ENCODE data around the gene NYNRIN.
A peak's percentile ranks its signal among the peaks of the same experiment; 100 is the strongest.
"Not testable (repeated sequence)": the region's sequence is repeated elsewhere in the genome, so short reads cannot be mapped to it uniquely, and the experiment has no call there.

NYNRIN gene

DNA sequence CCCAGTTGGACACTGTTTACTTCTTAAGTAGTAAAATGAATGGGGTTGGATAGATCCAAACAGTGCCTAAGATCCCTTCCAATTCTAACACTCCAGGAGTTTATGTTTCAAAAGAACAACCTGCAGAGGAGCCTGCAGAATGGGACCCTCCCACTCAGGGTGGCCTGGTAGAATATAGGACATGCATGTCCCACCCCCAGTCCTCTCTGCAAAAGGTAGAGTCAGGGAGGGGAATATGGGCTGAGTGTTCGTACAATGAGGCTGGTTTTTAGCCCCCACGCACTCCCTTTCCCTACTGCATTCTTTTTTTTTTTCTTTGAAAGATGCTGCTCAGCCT lies 11.8 kb upstream of the NYNRIN start:
- no peak overlapping the region for H3K27ac ChIP-seq
- no peak for TF ChIP-seq ZFX (IDR thresholded peaks at IDR 0.05; ENCODE audit: borderline replicate concordance)
- no peak for TF ChIP-seq CTCF (IDR thresholded peaks at IDR 0.05)

- H3K27ac ChIP-seq, result not testable (repeated sequence)
Measured at GRCh38 chr14:24387579-24387978, 11.2 kb upstream of the NYNRIN start.

DNA sequence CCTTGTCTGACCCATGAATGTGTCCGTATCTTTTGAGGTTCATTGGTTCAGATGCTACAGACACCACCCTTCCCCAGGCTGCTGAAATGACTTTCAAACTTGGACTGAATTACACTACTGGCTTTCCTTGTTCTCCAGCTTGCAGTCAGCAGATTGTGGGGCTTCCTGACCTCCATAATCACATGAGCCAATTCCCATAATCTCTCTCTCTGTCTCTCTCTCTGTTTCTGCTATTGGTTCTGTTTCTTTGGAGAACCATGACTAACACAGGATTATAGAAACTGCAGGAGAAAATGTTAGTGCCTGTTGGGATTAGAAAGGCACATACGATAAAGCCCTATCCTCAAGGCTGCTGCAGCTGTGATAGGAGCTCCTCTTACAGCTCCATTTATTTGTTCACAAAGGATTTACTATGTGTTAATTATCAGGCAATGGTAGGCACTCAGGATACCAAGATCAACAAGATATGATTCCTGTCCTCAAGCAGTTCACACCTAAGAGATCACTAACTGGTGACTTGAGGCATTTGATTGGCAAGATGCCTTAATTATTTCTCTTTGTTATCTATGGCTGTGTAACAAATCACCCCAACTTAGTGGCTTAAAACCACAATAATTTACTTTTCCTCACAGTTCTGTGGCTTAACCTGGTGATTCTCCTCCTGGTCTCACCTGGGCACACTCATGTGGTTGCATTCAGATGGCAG lies 10.2 kb upstream of the NYNRIN start:
- no peak overlapping the region for H3K27ac ChIP-seq
- TF ChIP-seq ZFX (IDR thresholded peaks at IDR 0.05; ENCODE audit: borderline replicate concordance) (no peak), CTCF (IDR thresholded peaks at IDR 0.05) (no peak)

DNA sequence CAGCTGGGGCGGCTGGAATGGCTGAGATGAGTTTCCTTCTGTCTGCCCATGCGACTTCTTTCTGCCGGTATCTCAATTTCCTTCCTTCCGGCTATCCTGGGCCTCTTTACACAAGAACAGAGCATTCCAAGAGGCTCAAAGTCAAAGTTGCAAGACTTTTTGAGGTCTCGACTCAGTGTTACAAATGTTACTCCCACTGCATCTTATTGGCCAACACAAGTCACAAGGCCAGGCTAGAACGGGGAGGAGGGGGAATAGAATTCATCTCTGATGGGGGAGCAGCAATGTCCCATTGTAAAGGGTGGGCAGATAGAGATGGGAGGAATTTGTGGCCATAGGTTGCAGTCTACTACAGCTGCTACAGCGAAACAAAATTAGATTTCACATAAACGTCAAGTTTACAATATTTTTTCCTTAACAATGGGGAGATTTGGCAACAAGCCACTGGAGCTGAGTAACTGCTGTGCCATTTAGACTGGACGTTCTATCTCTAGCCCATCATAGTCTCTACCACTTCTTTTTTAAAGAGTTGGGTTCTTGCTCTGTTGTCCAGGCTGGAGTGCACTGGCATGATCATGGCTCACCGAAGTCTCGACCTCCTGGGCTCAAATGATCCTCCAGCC lies 9.5 kb upstream of the NYNRIN start:
- TF ChIP-seq ZFX (IDR thresholded peaks at IDR 0.05; ENCODE audit: borderline replicate concordance) (no peak), CTCF (IDR thresholded peaks at IDR 0.05) (no peak)
- H3K27ac ChIP-seq, result no peak overlapping the region

DNA sequence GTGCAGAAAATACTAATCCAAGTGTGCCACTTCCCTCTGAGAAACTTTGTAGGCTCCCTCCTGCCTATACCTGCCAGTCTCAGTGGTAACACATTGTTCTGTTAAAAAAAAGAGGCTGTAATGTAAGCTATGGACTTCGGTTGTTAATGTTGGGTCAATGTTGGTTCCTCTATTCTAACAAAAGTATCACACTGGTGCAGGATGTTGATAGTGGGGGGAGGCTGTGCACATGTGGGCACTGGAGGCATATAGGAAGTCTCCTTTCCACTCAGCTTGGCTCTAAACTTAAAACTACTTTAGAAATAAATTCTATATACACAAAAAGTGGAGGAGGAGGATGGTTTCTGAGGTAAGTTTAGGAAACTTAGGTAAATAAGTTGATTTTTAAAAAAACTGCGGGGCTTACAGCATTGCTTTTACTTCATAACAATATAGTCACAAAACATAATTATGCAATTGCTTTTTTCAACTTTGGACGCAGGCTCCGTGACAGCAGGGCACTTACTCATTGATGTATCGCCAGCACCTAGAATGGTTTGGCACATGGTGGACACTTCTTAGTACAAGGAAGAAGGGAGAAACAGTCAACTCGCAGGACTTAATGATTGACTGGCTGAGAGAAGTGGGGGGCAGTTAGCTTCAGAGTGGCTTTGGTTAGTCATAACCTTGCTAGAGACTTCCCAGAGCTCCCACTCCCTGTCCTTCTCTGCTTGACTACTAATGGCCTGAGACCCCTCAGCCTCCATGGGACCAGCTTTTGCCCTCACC lies 7.9 kb upstream of the NYNRIN start:
- TF ChIP-seq CTCF (IDR thresholded peaks at IDR 0.05) (no peak), ZFX (IDR thresholded peaks at IDR 0.05; ENCODE audit: borderline replicate concordance) (no peak)
- H3K27ac ChIP-seq, result no peak overlapping the region

DNA sequence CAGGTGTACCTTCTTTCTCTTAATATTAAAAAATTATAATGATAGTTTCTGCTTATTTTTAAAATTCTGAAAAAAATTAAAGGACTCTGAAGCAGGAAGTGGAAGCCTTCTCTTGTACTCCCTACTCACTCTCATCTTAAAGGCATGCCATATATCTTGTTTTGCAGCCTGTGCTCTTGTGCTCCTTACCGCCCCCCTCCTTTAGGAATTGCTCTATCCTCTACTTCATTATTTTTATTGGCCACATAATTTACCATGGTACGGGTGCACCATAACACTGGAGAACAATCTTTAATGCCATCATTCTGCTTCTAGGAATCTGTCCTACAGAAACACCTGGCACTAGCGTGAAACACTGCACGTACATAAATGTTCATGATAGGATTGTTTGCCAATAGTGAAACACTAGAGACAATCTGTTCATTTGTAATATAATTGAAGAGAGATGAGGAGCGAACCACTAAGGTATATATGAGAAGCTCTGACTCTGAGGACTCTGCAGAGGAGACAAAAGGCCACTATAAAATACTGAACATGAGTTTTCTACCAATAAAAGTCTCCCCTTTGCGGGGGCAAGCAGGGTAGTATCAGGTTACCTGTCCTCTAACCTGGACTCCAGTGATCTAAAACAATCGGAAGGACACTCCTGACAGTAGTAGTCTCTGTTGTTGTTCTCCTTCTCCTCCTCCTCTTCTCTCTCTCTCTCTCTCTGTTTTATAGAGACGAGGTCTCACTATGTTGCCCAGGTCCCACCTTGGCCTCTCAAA lies 6.3 kb upstream of the NYNRIN start:
- H3K27ac ChIP-seq, result no peak overlapping the region
- TF ChIP-seq ZFX (IDR thresholded peaks at IDR 0.05; ENCODE audit: borderline replicate concordance) (no peak), CTCF (IDR thresholded peaks at IDR 0.05) (peak; percentile 27)

- H3K27ac ChIP-seq, result no peak overlapping the region
- TF ChIP-seq ZFX (IDR thresholded peaks at IDR 0.05; ENCODE audit: borderline replicate concordance) (no peak), CTCF (IDR thresholded peaks at IDR 0.05) (no peak)
Measured at GRCh38 chr14:24394275-24394674, 4.5 kb upstream of the NYNRIN start.
